WI38 (cell line): ENCODE results near the gene NAV3.

Experiments
- H3K4me3 ChIP-seq: 2 replicates; pipeline ENCODE4 v1.5.1; 2011; ENCODE audit warnings: low read depth, mild to moderate bottlenecking, control low read depth, low read length
- TF ChIP-seq, protein P1 (sequence below): IDR thresholded peaks from 2 replicates; pipeline ENCODE4 v1.5.1; 2012; ENCODE audit warnings: low read depth, mild to moderate bottlenecking, control low read depth, low read length

The NAV3 gene

DNA sequence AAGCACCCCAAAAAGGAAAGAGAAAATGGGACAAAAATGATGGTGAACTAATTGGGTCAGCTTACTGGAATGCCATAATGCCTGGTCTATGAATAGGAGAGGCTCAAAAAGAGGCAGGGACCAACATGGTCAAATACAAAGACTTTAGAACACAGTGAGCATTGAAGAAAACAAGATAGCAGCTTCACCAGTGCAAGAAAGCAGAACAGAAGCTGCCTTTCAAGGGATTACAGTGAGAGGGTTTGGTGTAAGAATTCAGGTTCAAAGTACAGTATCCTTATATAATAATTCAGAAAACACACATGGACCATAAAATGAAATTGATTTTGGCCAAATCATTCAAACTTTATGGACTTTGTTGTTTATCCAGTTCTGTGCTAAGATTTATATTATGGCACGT, 162.1 kb downstream of the NAV3 start:
- no peak overlapping the region for H3K4me3 ChIP-seq
- TF ChIP-seq, protein P1, sequence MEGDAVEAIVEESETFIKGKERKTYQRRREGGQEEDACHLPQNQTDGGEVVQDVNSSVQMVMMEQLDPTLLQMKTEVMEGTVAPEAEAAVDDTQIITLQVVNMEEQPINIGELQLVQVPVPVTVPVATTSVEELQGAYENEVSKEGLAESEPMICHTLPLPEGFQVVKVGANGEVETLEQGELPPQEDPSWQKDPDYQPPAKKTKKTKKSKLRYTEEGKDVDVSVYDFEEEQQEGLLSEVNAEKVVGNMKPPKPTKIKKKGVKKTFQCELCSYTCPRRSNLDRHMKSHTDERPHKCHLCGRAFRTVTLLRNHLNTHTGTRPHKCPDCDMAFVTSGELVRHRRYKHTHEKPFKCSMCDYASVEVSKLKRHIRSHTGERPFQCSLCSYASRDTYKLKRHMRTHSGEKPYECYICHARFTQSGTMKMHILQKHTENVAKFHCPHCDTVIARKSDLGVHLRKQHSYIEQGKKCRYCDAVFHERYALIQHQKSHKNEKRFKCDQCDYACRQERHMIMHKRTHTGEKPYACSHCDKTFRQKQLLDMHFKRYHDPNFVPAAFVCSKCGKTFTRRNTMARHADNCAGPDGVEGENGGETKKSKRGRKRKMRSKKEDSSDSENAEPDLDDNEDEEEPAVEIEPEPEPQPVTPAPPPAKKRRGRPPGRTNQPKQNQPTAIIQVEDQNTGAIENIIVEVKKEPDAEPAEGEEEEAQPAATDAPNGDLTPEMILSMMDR = no peak

- TF ChIP-seq, protein P1 = no peak
- H3K4me3 ChIP-seq = no peak overlapping the region
Observed at GRCh38 chr12:77993658-77994057, 163.0 kb downstream of the NAV3 start.

DNA sequence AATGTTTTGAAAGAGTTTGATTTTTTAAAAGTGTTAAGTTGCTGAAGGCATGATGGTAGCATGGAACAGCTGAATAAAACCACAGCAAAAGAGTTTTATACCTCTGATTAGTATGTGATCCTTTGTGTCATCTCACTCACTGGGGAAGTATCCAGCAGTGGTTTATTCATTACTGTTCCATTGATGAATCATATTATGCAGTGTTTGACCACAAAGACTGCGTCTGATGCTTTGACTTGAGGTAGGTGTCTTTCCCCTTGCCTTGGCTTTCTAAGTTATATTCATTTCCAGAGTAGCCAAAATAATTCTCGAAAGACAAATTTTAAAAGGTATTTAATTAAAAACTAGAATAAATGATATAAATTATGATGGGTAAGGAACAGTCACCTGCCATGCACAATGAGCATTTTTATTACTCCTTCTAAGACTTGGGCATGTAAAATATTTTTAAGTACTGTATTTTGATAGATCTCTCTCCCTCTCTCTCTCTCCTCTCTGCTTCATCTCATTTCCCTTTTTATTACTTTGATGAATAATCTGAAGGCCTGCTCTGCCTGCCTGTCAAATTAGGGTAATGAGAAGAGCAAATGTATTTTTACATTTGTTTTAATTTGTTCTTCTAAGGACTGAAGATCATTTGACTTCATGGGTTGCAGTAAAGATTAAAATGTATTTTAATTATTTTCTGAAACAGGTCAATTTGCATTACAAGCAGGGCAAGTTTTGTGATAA, 164.9 kb downstream of the NAV3 start:
- TF ChIP-seq, protein P1 = no peak
- H3K4me3 ChIP-seq = no peak overlapping the region

GRCh38 chr12:77996670-77997069, 166.0 kb downstream of the NAV3 start:
- H3K4me3 ChIP-seq = no peak overlapping the region
- TF ChIP-seq, protein P1 = no peak

DNA sequence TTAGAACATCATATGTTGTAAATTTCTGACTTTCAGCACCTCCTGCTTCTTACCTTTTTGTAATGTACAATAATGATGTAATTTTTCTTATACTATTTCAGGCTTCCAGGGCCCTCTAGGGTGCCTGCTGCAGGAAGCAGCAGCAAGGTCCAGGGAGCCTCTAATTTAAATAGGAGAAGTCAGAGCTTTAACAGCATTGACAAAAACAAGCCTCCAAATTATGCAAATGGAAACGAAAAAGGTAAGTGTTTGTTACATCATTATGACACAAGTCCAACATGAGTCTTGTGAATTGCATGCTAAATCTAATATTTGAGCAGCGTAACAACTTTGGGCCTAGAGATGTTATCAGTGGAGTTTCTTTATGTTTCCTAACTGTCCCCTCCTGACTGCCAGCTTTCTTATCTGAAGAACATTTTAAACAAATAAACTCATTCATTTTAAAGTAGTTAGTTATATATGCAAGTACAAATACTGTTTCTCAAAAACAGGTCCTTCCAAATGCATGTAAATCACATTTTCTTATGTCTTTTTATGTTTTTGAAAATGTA, 167.6 kb downstream of the NAV3 start:
- H3K4me3 ChIP-seq = no peak overlapping the region
- TF ChIP-seq, protein P1 = no peak

- H3K4me3 ChIP-seq = no peak overlapping the region
- TF ChIP-seq, protein P1 = no peak
Observed at GRCh38 chr12:77999074-77999715, 168.5 kb downstream of the NAV3 start.

GRCh38 chr12:78002878-78003277, 172.2 kb downstream of the NAV3 start:
- no peak overlapping the region for H3K4me3 ChIP-seq
- TF ChIP-seq, protein P1 = no peak
